Body of pancreas (tissue), 4 donors: ENCODE data around the gene CDC45.

ENCODE experiments used
- CTCF ChIP-seq, 7 experiments: fragments of 450-650 bp in 4 of 7; fragments of 200-600 bp in 3 of 7; sonication (generic) in 3 of 7; IDR thresholded peaks; one replicate each; pipeline ENCODE4 v1.5.1; 2016 to 2019; ENCODE audit warnings: antibody characterized with exemption in 7 of 7
- POLR2A ChIP-seq, 3 donors: fragments of 450-650 bp; IDR thresholded peaks; one replicate each; pipeline ENCODE4 v1.6.1; 2016; ENCODE audit warnings: antibody characterized with exemption in 3 of 3, mild to moderate bottlenecking in 2 of 3

GRCh38 chr22:19451570-19451969, 28.1 kb upstream of the CDC45 start:
- no peak for TF ChIP-seq CTCF (IDR thresholded peaks at IDR 0.05)
- TF ChIP-seq POLR2A (IDR thresholded peaks at IDR 0.05), result no peak
